HepG2 (cell line): Measurements from ENCODE around the gene ARMC5. TPM values are rescaled to one million over a fixed set of nuclear protein-coding genes. Genes with fewer than 3 reads are reported as not detected.
A peak's percentile ranks its signal among the peaks of the same experiment; 100 is the strongest.

Experiments used
- DNMT1 ChIP-seq: sonication (generic); formaldehyde crosslinking; IDR thresholded peaks from 2 replicates; pipeline ENCODE4 v1.5.1; 2020; ENCODE audit warnings: mild to moderate bottlenecking, missing genetic modification reagents
- ERF ChIP-seq: IDR thresholded peaks from 2 replicates; pipeline ENCODE4 v1.6.1; 2018; ENCODE audit warnings: missing biosample characterization, missing genetic modification reagents
- HOXA9 ChIP-seq: sonication (generic); formaldehyde crosslinking; IDR thresholded peaks from 2 replicates; pipeline ENCODE4 v1.8.1; 2022; ENCODE audit warnings: missing genetic modification reagents, mild to moderate bottlenecking, moderate library complexity, borderline replicate concordance
- KDM5B ChIP-seq: sonication (generic); formaldehyde crosslinking; IDR thresholded peaks from 2 replicates; pipeline ENCODE4 v1.4.0; 2020; ENCODE audit warnings: missing genetic modification reagents, mild to moderate bottlenecking, borderline replicate concordance
- MBD4 ChIP-seq: IDR thresholded peaks from 2 replicates; pipeline ENCODE4 v1.6.1; 2012; ENCODE audit warnings: low read length, inconsistent platforms, borderline replicate concordance
- NR2F1 ChIP-seq, 2 experiments: fragments of 450-650 bp in 1 of 2; formaldehyde crosslinking in 1 of 2; IDR thresholded peaks; 2 replicates each; pipeline versions ENCODE4 v1.5.0 to v1.6.1; 2016 to 2020; ENCODE audit warnings: mild to moderate bottlenecking in 1 of 2, missing compliant biosample characterization in 1 of 2, missing genetic modification reagents in 1 of 2, moderate library complexity in 1 of 2
- PCBP1 ChIP-seq: fragments of 200-400 bp; formaldehyde crosslinking; IDR thresholded peaks from 2 replicates; pipeline ENCODE4 v1.6.1; 2017; ENCODE audit warnings: mild to moderate bottlenecking, low read depth, low read length, borderline replicate concordance
- PITX1 ChIP-seq: sonication (generic); formaldehyde crosslinking; IDR thresholded peaks from 2 replicates; pipeline ENCODE4 v1.5.1; 2020; ENCODE audit warnings: mild to moderate bottlenecking, missing genetic modification reagents
- SALL1 ChIP-seq: sonication (generic); formaldehyde crosslinking; IDR thresholded peaks from 2 replicates; pipeline ENCODE4 v1.8.0; 2022; ENCODE audit warnings: mild to moderate bottlenecking, missing genetic modification reagents
- ZBED4 ChIP-seq: sonication (generic); formaldehyde crosslinking; IDR thresholded peaks from 2 replicates; pipeline ENCODE4 v1.4.0; 2020; ENCODE audit warnings: missing genetic modification reagents, borderline replicate concordance
- ZEB1 ChIP-seq: IDR thresholded peaks from 2 replicates; pipeline ENCODE4 v1.6.1; 2012; ENCODE audit warnings: mild to moderate bottlenecking, low read depth, inconsistent platforms; ENCODE audit not compliant: insufficient replicate concordance
- ZNF562 ChIP-seq: sonication (generic); formaldehyde crosslinking; IDR thresholded peaks from 2 replicates; pipeline ENCODE4 v1.8.0; 2022; ENCODE audit warnings: missing genetic modification reagents, borderline replicate concordance
- ZNF672 ChIP-seq: sonication (generic); formaldehyde crosslinking; IDR thresholded peaks from 2 replicates; pipeline ENCODE4 v1.8.1; 2022; ENCODE audit warnings: missing genetic modification reagents
- ZNF691 ChIP-seq: sonication (generic); formaldehyde crosslinking; IDR thresholded peaks from 2 replicates; pipeline ENCODE4 v1.4.0; 2020; ENCODE audit warnings: missing genetic modification reagents, low read depth, mild to moderate bottlenecking, borderline replicate concordance
- ZNF773 ChIP-seq: sonication (generic); formaldehyde crosslinking; IDR thresholded peaks from 2 replicates; pipeline ENCODE4 v1.4.0; 2020; ENCODE audit warnings: missing genetic modification reagents, borderline replicate concordance
- polyA plus RNA-seq, 8 experiments: library from polyadenylated mRNA; depleted of rRNA in 3 of 8; stranded (reverse) in 7 of 8; unstranded in 1 of 8; fragments of >200 nt; fragmentation: Illumina TruSeq in 4 of 8; extraction: Trizol in 4 of 8; gene quantifications; 2 replicates each; pipeline versions ENCODE4 v1.2.1 to v1.2.3, GENCODE V29; 2011 to 2016; ENCODE audit warnings: low read depth in 4 of 8, missing spikeins in 1 of 8, mixed read lengths in 1 of 8; ENCODE audit not compliant: insufficient read depth in 1 of 8
- total RNA-seq, 5 experiments: library from RNA; depleted of rRNA; stranded (reverse); fragments of >200 nt; fragmentation: Illumina TruSeq; extraction: Trizol; gene quantifications; 2 replicates each; pipeline ENCODE4 v1.2.3, GENCODE V29; 2016; ENCODE audit warnings: low read depth in 1 of 5
- TF ChIP-seq, protein P1 (sequence below): sonication (generic); formaldehyde crosslinking; IDR thresholded peaks from 2 replicates; pipeline ENCODE4 v1.8.0; 2022; ENCODE audit warnings: mild to moderate bottlenecking, missing genetic modification reagents
- TF ChIP-seq, protein P2 (sequence below): sonication (generic); formaldehyde crosslinking; conservative IDR thresholded peaks from 2 replicates; pipeline ENCODE4 v1.8.0; 2022; ENCODE audit warnings: mild to moderate bottlenecking, moderate library complexity, missing genetic modification reagents
- TF ChIP-seq, protein P3 (sequence below): sonication (generic); formaldehyde crosslinking; IDR thresholded peaks from 2 replicates; pipeline ENCODE4 v1.4.0; 2020; ENCODE audit warnings: mild to moderate bottlenecking, missing genetic modification reagents

The ARMC5 gene
- total and polyA plus RNA-seq, 2 of the 13 experiments (the other 11 are each of a cell fraction or from before 2014, with no cell fraction given) = 10.8 to 22.3 TPM

- TF ChIP-seq MBD4 = no peak
- peak; percentile 97 for TF ChIP-seq SALL1 (CRISPR knock-in tag)
- peak; percentile 88 for TF ChIP-seq ZNF773 (CRISPR knock-in tag)
- TF ChIP-seq ZNF562 = no peak
- TF ChIP-seq DNMT1 = no peak
- TF ChIP-seq KDM5B (CRISPR knock-in tag) = peak; percentile 95
- TF ChIP-seq ZEB1 = peak; percentile 59
- TF ChIP-seq, protein P1, sequence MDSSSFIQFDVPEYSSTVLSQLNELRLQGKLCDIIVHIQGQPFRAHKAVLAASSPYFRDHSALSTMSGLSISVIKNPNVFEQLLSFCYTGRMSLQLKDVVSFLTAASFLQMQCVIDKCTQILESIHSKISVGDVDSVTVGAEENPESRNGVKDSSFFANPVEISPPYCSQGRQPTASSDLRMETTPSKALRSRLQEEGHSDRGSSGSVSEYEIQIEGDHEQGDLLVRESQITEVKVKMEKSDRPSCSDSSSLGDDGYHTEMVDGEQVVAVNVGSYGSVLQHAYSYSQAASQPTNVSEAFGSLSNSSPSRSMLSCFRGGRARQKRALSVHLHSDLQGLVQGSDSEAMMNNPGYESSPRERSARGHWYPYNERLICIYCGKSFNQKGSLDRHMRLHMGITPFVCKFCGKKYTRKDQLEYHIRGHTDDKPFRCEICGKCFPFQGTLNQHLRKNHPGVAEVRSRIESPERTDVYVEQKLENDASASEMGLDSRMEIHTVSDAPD = peak; percentile 98; the same call in 1 of the 2 replicates
- peak; percentile 96 for TF ChIP-seq ERF
- no peak for TF ChIP-seq NR2F1 (CRISPR knock-in tag; IDR thresholded peaks at IDR 0.05)
- 0 out of 2 replicates have a peak, but pooled peaks have one; percentile 3 for TF ChIP-seq ZNF672 (CRISPR knock-in tag)
- no peak; the same call in 1 of the 2 replicates for TF ChIP-seq ZBED4
- TF ChIP-seq, protein P2, sequence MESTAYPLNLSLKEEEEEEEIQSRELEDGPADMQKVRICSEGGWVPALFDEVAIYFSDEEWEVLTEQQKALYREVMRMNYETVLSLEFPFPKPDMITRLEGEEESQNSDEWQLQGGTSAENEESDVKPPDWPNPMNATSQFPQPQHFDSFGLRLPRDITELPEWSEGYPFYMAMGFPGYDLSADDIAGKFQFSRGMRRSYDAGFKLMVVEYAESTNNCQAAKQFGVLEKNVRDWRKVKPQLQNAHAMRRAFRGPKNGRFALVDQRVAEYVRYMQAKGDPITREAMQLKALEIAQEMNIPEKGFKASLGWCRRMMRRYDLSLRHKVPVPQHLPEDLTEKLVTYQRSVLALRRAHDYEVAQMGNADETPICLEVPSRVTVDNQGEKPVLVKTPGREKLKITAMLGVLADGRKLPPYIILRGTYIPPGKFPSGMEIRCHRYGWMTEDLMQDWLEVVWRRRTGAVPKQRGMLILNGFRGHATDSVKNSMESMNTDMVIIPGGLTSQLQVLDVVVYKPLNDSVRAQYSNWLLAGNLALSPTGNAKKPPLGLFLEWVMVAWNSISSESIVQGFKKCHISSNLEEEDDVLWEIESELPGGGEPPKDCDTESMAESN (CRISPR knock-in tag) = peak; percentile 91
- TF ChIP-seq PITX1 (CRISPR knock-in tag) = peak; percentile 90
- TF ChIP-seq ZNF691 (CRISPR knock-in tag) = peak; percentile 73; the same call in 1 of the 2 replicates
- no peak for TF ChIP-seq HOXA9 (CRISPR knock-in tag)
- TF ChIP-seq, protein P3, sequence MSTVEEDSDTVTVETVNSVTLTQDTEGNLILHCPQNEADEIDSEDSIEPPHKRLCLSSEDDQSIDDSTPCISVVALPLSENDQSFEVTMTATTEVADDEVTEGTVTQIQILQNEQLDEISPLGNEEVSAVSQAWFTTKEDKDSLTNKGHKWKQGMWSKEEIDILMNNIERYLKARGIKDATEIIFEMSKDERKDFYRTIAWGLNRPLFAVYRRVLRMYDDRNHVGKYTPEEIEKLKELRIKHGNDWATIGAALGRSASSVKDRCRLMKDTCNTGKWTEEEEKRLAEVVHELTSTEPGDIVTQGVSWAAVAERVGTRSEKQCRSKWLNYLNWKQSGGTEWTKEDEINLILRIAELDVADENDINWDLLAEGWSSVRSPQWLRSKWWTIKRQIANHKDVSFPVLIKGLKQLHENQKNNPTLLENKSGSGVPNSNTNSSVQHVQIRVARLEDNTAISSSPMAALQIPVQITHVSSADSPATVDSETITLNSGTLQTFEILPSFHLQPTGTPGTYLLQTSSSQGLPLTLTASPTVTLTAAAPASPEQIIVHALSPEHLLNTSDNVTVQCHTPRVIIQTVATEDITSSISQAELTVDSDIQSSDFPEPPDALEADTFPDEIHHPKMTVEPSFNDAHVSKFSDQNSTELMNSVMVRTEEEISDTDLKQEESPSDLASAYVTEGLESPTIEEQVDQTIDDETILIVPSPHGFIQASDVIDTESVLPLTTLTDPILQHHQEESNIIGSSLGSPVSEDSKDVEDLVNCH (CRISPR knock-in tag) = 0 out of 2 replicates have a peak, but pooled peaks have one; percentile 81
- no peak for TF ChIP-seq PCBP1
Observed at GRCh38 chr16:31458073-31458843, 1.0 kb upstream of the ARMC5 start (continued).
